ENCODE results near the gene TRIM25.

Gene TRIM25

GRCh38 chr17:56863974-56864373 is 49.9 kb downstream of the TRIM25 start:
- no peak for DNase-seq

- DNase-seq = no peak
Measured at GRCh38 chr17:56861899-56862298, 52.0 kb downstream of the TRIM25 start.

- DNase-seq = no peak
Measured at GRCh38 chr17:56851008-56851407, 62.8 kb downstream of the TRIM25 start.

- no peak for DNase-seq
Measured at GRCh38 chr17:56850591-56850990, 63.3 kb downstream of the TRIM25 start.

- DNase-seq = no peak
Measured at GRCh38 chr17:56849131-56849530, 64.7 kb downstream of the TRIM25 start.

- no peak for DNase-seq
Measured at GRCh38 chr17:56847106-56847505, 66.7 kb downstream of the TRIM25 start.

GRCh38 chr17:56845934-56846333 is 67.9 kb downstream of the TRIM25 start:
- DNase-seq = no peak

GRCh38 chr17:56842577-56842976 is 71.3 kb downstream of the TRIM25 start:
- DNase-seq = no peak

- DNase-seq = no peak
Measured at GRCh38 chr17:56838687-56839086, 75.2 kb downstream of the TRIM25 start.
